ENCODE data around the gene IGFBP4. TPM values are rescaled to one million over a fixed set of nuclear protein-coding genes. Genes with fewer than 3 reads are reported as not detected.
"Not testable (repeated sequence)": the region's sequence is repeated elsewhere in the genome, so short reads cannot be mapped to it uniquely, and the experiment has no call there.

Gene IGFBP4
- total RNA-seq, 1 donor from 2014 or later, result 700 TPM

DNA sequence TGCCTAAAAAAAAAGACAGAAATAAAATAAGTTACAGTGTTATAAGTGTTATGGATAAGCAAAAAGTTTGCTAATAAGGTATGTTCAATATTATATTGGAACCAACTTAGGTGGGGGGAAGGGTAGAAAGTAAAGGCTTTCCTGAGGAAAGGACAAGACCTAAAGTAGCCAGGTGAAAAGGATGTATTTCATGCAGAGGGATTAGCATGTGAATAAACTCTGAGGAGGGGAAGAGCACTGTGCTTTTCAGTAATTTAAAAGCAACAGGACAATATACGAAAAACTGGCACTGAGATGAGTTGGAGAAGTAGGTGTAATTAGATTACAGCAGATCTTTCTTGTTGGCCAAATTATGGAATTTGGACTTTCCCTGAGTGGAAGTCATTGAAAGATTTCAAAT is 33.2 kb upstream of the IGFBP4 start:
- Histone ChIP-seq H3K36me3 (no peaks in the 10 kb centered on the region), H3K27ac (no peak overlapping the region), H3K27me3 (no peaks in the 10 kb centered on the region), H3K4me3 (no peak overlapping the region), H3K9me3 (no peaks in the 10 kb centered on the region), H3K4me1 (no peaks in the 10 kb centered on the region)
- no peak for DNase-seq (ENCODE audit: extremely low spot score in 2 of 2)
- intact Hi-C loops (cut with DNase I), result loop anchor here (10.0 kb wide), 1 partner anchor 45 kb away; the partner anchor contains the start of gene GJD3
- TF ChIP-seq POLR2A (IDR thresholded peaks at IDR 0.05), result no peak

DNA sequence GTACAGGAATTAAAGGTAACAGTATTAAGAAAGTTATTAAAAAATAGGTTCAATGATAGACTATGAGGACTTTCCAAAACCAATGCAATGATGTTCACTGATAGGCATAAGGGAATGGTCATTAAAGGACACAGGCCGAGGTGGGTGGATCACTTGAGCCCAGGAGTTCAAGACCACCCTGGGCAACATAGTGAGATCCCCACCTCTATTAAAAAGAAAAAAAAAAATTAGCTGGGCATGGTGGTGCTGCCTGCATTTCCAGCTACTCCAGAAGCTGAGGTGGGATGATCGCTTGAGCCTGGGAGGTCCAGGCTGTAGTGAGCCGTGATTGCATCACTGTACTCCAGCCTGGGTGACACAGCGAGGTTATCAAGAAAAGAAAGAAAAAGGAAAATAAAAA is 31.4 kb upstream of the IGFBP4 start:
- Histone ChIP-seq H3K27me3 (no peaks in the 10 kb centered on the region), H3K4me3 (no peak overlapping the region), H3K27ac (no peak overlapping the region), H3K4me1 (no peaks in the 10 kb centered on the region), H3K36me3 (no peaks in the 10 kb centered on the region), H3K9me3 (no peaks in the 10 kb centered on the region)
- TF ChIP-seq POLR2AphosphoS5 (IDR thresholded peaks at IDR 0.05; ENCODE audit: insufficient read depth in 1 of 2, low read depth in 1 of 2) (no peak), POLR2A (IDR thresholded peaks at IDR 0.05) (no peak)
- TF ChIP-seq, protein P1, sequence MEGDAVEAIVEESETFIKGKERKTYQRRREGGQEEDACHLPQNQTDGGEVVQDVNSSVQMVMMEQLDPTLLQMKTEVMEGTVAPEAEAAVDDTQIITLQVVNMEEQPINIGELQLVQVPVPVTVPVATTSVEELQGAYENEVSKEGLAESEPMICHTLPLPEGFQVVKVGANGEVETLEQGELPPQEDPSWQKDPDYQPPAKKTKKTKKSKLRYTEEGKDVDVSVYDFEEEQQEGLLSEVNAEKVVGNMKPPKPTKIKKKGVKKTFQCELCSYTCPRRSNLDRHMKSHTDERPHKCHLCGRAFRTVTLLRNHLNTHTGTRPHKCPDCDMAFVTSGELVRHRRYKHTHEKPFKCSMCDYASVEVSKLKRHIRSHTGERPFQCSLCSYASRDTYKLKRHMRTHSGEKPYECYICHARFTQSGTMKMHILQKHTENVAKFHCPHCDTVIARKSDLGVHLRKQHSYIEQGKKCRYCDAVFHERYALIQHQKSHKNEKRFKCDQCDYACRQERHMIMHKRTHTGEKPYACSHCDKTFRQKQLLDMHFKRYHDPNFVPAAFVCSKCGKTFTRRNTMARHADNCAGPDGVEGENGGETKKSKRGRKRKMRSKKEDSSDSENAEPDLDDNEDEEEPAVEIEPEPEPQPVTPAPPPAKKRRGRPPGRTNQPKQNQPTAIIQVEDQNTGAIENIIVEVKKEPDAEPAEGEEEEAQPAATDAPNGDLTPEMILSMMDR (IDR thresholded peaks at IDR 0.05), result no peak
- intact Hi-C loops (cut with DNase I), result loop anchor here (10.0 kb wide), 1 partner anchor 47 kb away; the partner anchor contains the start of gene GJD3
- no peak for DNase-seq (ENCODE audit: extremely low spot score in 2 of 2)

DNA sequence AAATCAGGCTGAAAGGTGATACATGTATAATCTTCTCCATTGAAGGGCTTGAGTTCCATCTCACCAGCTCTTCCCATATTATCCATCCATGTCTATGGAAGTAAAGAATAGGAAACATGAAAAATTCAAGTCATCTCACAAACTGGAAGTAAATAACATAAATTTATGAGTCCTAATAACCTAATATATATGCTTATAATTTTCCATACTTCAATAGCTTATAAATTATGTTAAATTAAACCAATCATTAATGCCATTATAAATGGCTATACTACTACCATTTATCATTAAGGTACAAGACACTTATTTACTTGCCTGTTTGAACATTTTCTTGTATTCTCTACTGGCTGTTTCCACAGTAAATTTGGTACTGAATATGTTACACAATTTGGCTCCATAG is 30.4 kb upstream of the IGFBP4 start:
- no peaks in the 10 kb centered on the region for H3K27me3 ChIP-seq
- TF ChIP-seq, protein P1 (IDR thresholded peaks at IDR 0.05), result no peak
- no peak for TF ChIP-seq POLR2A (IDR thresholded peaks at IDR 0.05)
- no peak for TF ChIP-seq POLR2AphosphoS5 (IDR thresholded peaks at IDR 0.05; ENCODE audit: insufficient read depth in 1 of 2, low read depth in 1 of 2)
- no peak overlapping the region for H3K4me3 ChIP-seq
- H3K4me1 ChIP-seq, result peaks cover 7% of the 10 kb centered on the region
- intact Hi-C loops (cut with DNase I), result loop anchor here (10.0 kb wide), 1 partner anchor 48 kb away; the partner anchor contains the start of gene GJD3
- no peak for DNase-seq (ENCODE audit: extremely low spot score in 2 of 2)
- no peaks in the 10 kb centered on the region for H3K9me3 ChIP-seq
- no peaks in the 10 kb centered on the region for H3K36me3 ChIP-seq
- H3K27ac ChIP-seq, result no peak overlapping the region

DNA sequence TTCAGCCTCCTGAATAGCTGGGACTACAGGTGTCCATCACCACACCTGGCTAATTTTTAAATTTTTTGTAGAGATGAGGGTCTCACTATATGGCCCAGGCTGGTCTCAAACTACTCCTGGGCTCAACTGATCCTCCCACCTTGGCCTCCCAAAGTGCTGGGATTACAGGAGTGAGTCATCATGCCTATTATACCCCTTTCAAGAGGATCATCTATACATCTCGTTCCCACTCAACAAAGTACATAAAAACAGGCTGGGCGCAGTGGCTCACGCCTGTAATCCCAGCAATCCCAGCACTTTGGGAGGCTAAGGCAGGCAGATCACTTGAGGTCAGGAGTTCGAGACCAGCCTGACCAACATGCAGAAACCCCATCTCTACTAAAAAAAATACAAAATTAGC is 28.9 kb upstream of the IGFBP4 start:
- H3K36me3 ChIP-seq; H3K4me1 ChIP-seq; H3K9me3 ChIP-seq; DNase-seq (ENCODE audit: extremely low spot score in 2 of 2); H3K27me3 ChIP-seq; H3K4me3 ChIP-seq; H3K27ac ChIP-seq: not testable (repeated sequence)
- intact Hi-C loops (cut with DNase I), result loop anchor here (10.0 kb wide), 1 partner anchor 50 kb away; the partner anchor contains the start of gene GJD3

DNA sequence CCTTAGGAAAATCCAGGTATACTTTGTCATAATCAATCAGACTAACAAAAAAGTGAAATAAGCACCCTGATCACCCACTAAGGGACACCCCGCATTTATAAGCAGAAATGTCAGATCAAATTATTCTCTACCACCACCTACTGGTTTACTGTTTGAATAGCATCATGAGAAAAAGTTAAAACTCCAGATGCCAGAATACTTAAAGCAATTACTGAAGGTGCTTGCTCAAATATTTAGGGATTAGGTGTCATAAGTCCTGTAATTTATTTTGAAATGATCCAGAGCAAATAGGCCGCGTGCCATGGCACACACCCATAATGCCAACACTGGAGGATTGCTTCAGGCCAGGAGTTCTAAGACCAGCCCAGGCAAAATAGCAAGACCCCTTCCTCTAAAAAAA is 27.9 kb upstream of the IGFBP4 start:
- Histone ChIP-seq H3K27me3 (no peaks in the 10 kb centered on the region), H3K27ac (no peak overlapping the region), H3K36me3 (no peaks in the 10 kb centered on the region), H3K4me3 (no peak overlapping the region), H3K4me1 (peaks cover 7% of the 10 kb centered on the region), H3K9me3 (no peaks in the 10 kb centered on the region)
- TF ChIP-seq POLR2AphosphoS5 (IDR thresholded peaks at IDR 0.05; ENCODE audit: insufficient read depth in 1 of 2, low read depth in 1 of 2), result no peak
- TF ChIP-seq, protein P1 (IDR thresholded peaks at IDR 0.05), result peak; percentile 38 to 57 (median 47)
- no peak for DNase-seq (ENCODE audit: extremely low spot score in 2 of 2)
- intact Hi-C loops (cut with DNase I), result loop anchor here (10.0 kb wide), 1 partner anchor 51 kb away; the partner anchor contains the start of gene GJD3

DNA sequence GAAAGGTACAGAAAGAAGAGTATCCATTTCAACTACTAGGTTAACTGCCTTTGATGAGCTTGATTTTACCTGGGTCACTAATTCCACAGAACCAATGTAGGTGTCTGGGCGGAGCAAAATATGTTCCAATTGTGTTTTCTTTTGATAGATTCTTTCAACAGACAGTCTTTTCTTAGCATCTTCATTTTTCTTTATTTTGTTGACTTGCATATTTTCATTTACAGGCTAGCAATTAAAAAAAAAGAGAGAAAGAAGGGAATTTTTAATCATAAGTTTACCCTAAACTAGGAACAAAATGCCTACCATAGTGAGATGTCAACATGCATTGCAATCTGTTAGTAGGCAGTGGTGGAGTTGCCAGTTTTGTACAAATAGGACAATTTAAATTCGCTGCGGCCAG is 26.6 kb upstream of the IGFBP4 start:
- Histone ChIP-seq H3K27ac (no peak overlapping the region), H3K27me3 (no peaks in the 10 kb centered on the region), H3K36me3 (no peaks in the 10 kb centered on the region), H3K4me3 (peak overlapping the region in 1 of 2 donors; percentile 65), H3K4me1 (peaks cover 7% of the 10 kb centered on the region), H3K9me3 (no peaks in the 10 kb centered on the region)
- DNase-seq (ENCODE audit: extremely low spot score in 2 of 2), result no peak
- TF ChIP-seq, protein P1 (IDR thresholded peaks at IDR 0.05), result no peak
- no peak for TF ChIP-seq POLR2A (IDR thresholded peaks at IDR 0.05)
- TF ChIP-seq POLR2AphosphoS5 (IDR thresholded peaks at IDR 0.05; ENCODE audit: insufficient read depth in 1 of 2, low read depth in 1 of 2), result no peak
- intact Hi-C loops (cut with DNase I), result loop anchor here (10.0 kb wide), 1 partner anchor 52 kb away; the partner anchor contains the start of gene GJD3

Measured in vagina (tissue), 2 donors.